CD4-positive, alpha-beta T cell treated with Interleukin-17A for 4 hours (primary cell): ENCODE results near the gene PRDX5.

Experiments
- DNase-seq: peaks from one replicate; pipeline ENCODE4 v3.0.0-alpha.2; 2020; ENCODE audit warnings: mixed read lengths

The PRDX5 gene

GRCh38 chr11:64327993-64328392 lies 10.1 kb downstream of the PRDX5 start:
- no peak for DNase-seq

GRCh38 chr11:64330888-64331287 lies 13.0 kb downstream of the PRDX5 start:
- DNase-seq, result no peak

GRCh38 chr11:64331569-64332371 lies 13.8 kb downstream of the PRDX5 start:
- peak; percentile 76 for DNase-seq

GRCh38 chr11:64333556-64333955 lies 15.6 kb downstream of the PRDX5 start:
- no peak for DNase-seq

GRCh38 chr11:64334764-64335735 lies 17.1 kb downstream of the PRDX5 start:
- DNase-seq, result no peak

- DNase-seq, result no peak
Measured at GRCh38 chr11:64337538-64338249, 19.8 kb downstream of the PRDX5 start.

- DNase-seq, result no peak
Measured at GRCh38 chr11:64338716-64339115, 20.8 kb downstream of the PRDX5 start.

- DNase-seq, result no peak
Measured at GRCh38 chr11:64339286-64339685, 21.4 kb downstream of the PRDX5 start.

- DNase-seq, result peak; percentile 90
Measured at GRCh38 chr11:64339754-64340408, 22.0 kb downstream of the PRDX5 start, which contains the start of gene CCDC88B. CCDC88B (plus strand) TSS chr11:64340204; CDS start chr11:64340267, 63 bp downstream.

- peak; percentile 79 for DNase-seq
Measured at GRCh38 chr11:64340671-64341335, 22.9 kb downstream of the PRDX5 start.

GRCh38 chr11:64341429-64341828 lies 23.5 kb downstream of the PRDX5 start:
- DNase-seq, result no peak

- DNase-seq, result peak; percentile 90
Measured at GRCh38 chr11:64341851-64342791, 24.2 kb downstream of the PRDX5 start.

GRCh38 chr11:64342869-64343745 lies 25.2 kb downstream of the PRDX5 start:
- no peak for DNase-seq

GRCh38 chr11:64343767-64344559 lies 26.0 kb downstream of the PRDX5 start:
- DNase-seq, result no peak

GRCh38 chr11:64344787-64345186 lies 26.9 kb downstream of the PRDX5 start:
- no peak for DNase-seq

- DNase-seq, result no peak
Measured at GRCh38 chr11:64347193-64347867, 29.4 kb downstream of the PRDX5 start.

- DNase-seq, result no peak
Measured at GRCh38 chr11:64348383-64349024, 30.6 kb downstream of the PRDX5 start.

- no peak for DNase-seq
Measured at GRCh38 chr11:64349025-64349387, 31.1 kb downstream of the PRDX5 start.
